Upper lobe of left lung (tissue), 4 donors: ENCODE data around the gene SORCS3.

ENCODE experiments used
- CTCF ChIP-seq, 6 experiments: fragments of 450-650 bp in 4 of 6; fragments of 200-600 bp in 2 of 6; sonication (generic) in 2 of 6; IDR thresholded peaks; one replicate each; pipeline ENCODE4 v1.5.1; 2016 to 2019; ENCODE audit warnings: antibody characterized with exemption in 6 of 6
- EP300 ChIP-seq, 4 donors: sonication (generic); formaldehyde crosslinking; IDR thresholded peaks; one replicate each; pipeline ENCODE4 v1.5.1; 2017; ENCODE audit warnings: antibody characterized with exemption in 4 of 4, control low read depth in 2 of 4
- POLR2A ChIP-seq, 4 donors: fragments of 450-650 bp; IDR thresholded peaks; one replicate each; pipeline ENCODE4 v1.5.1; 2016 to 2017; ENCODE audit warnings: antibody characterized with exemption in 4 of 4, mild to moderate bottlenecking in 2 of 4
- POLR2AphosphoS5 ChIP-seq, 2 donors: sonication (generic); formaldehyde crosslinking; IDR thresholded peaks; one replicate each; pipeline ENCODE4 v1.5.1; 2017; ENCODE audit warnings: antibody characterized with exemption in 2 of 2

GRCh38 chr10:104657036-104657435, 15.9 kb downstream of the SORCS3 start:
- no peak for TF ChIP-seq CTCF (IDR thresholded peaks at IDR 0.05)
- no peak for TF ChIP-seq POLR2A (IDR thresholded peaks at IDR 0.05)
- no peak for TF ChIP-seq POLR2AphosphoS5 (IDR thresholded peaks at IDR 0.05)
- TF ChIP-seq EP300 (IDR thresholded peaks at IDR 0.05) = no peak
